Stimulated activated CD4-positive, alpha-beta T cell treated with anti-CD3 and anti-CD28 coated beads, TNF-alpha, amount 100 ng/mL, for 1 hour (primary cell): ENCODE results near the gene PRTG.
"Not testable (repeated sequence)": the region's sequence is repeated elsewhere in the genome, so short reads cannot be mapped to it uniquely, and the experiment has no call there.

Source experiments
- DNase-seq, 3 donors: peaks; one replicate each; pipeline ENCODE4 v3.0.0-alpha.2; 2020; ENCODE audit warnings: low read depth in 3 of 3, low spot score in 1 of 3

PRTG gene

GRCh38 chr15:55742927-55743728 lies at the start of gene PRTG:
TSS of gene PRTG (minus strand) at chr15:55743152. CDS start at chr15:55742931, 221 bp downstream.
- no peak for DNase-seq

GRCh38 chr15:55791551-55792400 lies 48.8 kb upstream of the PRTG start:
- no peak for DNase-seq

- peak in 1 of 3 donors; percentile 16 for DNase-seq
Measured at GRCh38 chr15:55789066-55789660, 46.2 kb upstream of the PRTG start.

GRCh38 chr15:55786341-55786740 lies 43.4 kb upstream of the PRTG start:
- no peak for DNase-seq

GRCh38 chr15:55785593-55785992 lies 42.6 kb upstream of the PRTG start:
- DNase-seq = not testable (repeated sequence)

GRCh38 chr15:55784286-55784685 lies 41.3 kb upstream of the PRTG start:
- DNase-seq = no peak

GRCh38 chr15:55782901-55783300 lies 39.9 kb upstream of the PRTG start:
- no peak for DNase-seq

GRCh38 chr15:55780292-55780691 lies 37.3 kb upstream of the PRTG start:
- DNase-seq = no peak

GRCh38 chr15:55778932-55779331 lies 36.0 kb upstream of the PRTG start:
- DNase-seq = no peak

- no peak for DNase-seq
Measured at GRCh38 chr15:55775316-55775715, 32.4 kb upstream of the PRTG start.

GRCh38 chr15:55774113-55774970 lies 31.4 kb upstream of the PRTG start:
- peak in 1 of 3 donors; percentile 21 for DNase-seq

- no peak for DNase-seq
Measured at GRCh38 chr15:55770806-55771205, 27.9 kb upstream of the PRTG start.

- DNase-seq = no peak
Measured at GRCh38 chr15:55770261-55770660, 27.3 kb upstream of the PRTG start.

GRCh38 chr15:55768670-55769185 lies 25.8 kb upstream of the PRTG start:
- DNase-seq = no peak

GRCh38 chr15:55766676-55767075 lies 23.7 kb upstream of the PRTG start:
- DNase-seq = no peak

GRCh38 chr15:55764398-55764797 lies 21.4 kb upstream of the PRTG start:
- DNase-seq = no peak

GRCh38 chr15:55758580-55758986 lies 15.6 kb upstream of the PRTG start:
- no peak for DNase-seq

- not testable (repeated sequence) for DNase-seq
Measured at GRCh38 chr15:55753433-55753832, 10.5 kb upstream of the PRTG start.

GRCh38 chr15:55750706-55751105 lies 7.8 kb upstream of the PRTG start:
- no peak for DNase-seq
